SJCRH30 (cell line): ENCODE measurements around the gene RAB31. TPM values are rescaled to one million over a fixed set of nuclear protein-coding genes. Genes with fewer than 3 reads are reported as not detected.
"Not testable (repeated sequence)": the region's sequence is repeated elsewhere in the genome, so short reads cannot be mapped to it uniquely, and the experiment has no call there.

Experiments
- DNase-seq, 2 experiments: peaks; one replicate each; pipeline ENCODE4 v3.0.0-alpha.2; 2015 to 2020
- H3K27ac ChIP-seq: fragments of 250-450 bp; sonication (Bioruptor Pico); 2 replicates; pipeline ENCODE4 v1.5.1; 2020; ENCODE audit warnings: mild to moderate bottlenecking, moderate library complexity
- H3K27me3 ChIP-seq: fragments of 250-450 bp; sonication (Bioruptor Pico); 2 replicates; pipeline ENCODE4 v1.5.1; 2020; ENCODE audit warnings: mild to moderate bottlenecking, moderate library complexity
- H3K36me3 ChIP-seq: fragments of 250-450 bp; sonication (Bioruptor Pico); 2 replicates; pipeline ENCODE4 v1.5.1; 2020; ENCODE audit warnings: mild to moderate bottlenecking, moderate library complexity
- H3K4me1 ChIP-seq: fragments of 250-450 bp; sonication (Bioruptor Pico); 2 replicates; pipeline ENCODE4 v1.5.1; 2020; ENCODE audit warnings: mild to moderate bottlenecking, moderate library complexity
- H3K4me3 ChIP-seq: fragments of 250-450 bp; sonication (Bioruptor Pico); 2 replicates; pipeline ENCODE4 v1.5.1; 2020; ENCODE audit warnings: mild to moderate bottlenecking, moderate library complexity
- H3K9me3 ChIP-seq: fragments of 250-450 bp; sonication (Bioruptor Pico); replicated peaks from 2 replicates; pipeline ENCODE4 v1.5.1; 2020; ENCODE audit warnings: mild to moderate bottlenecking, moderate library complexity
- total RNA-seq: library from RNA; depleted of rRNA; stranded (reverse); fragments of >200 nt; shearing (Covaris generic); gene quantifications from 2 replicates; pipeline ENCODE4 v1.2.3, GENCODE V29; 2014

Gene RAB31
- total RNA-seq, 1 experiment from 2014 or later: 8.1 TPM

DNA sequence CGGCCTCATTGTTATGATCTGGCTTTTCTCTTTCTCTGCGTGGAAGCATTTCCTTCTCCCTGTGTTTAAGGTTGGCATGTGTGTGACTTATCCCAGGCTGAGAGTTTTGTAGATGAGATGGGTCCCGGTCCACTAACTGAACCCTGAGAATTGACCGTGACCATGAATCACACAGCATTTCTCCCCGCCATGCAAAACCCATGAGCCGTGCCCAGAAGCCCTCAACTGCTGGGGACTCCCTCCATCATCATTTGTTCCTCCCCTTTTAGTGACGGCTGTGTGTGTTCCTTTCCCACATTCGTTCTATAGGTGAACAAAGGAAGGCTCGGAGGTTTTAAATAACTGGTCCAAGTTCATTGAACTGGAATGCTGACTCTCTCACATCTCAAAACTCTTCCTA lies 147.6 kb downstream of the RAB31 start:
- no peak overlapping the region for H3K4me3 ChIP-seq
- H3K36me3 ChIP-seq: no peaks in the 10 kb centered on the region
- H3K27ac ChIP-seq: no peak overlapping the region
- no peaks in the 10 kb centered on the region for H3K4me1 ChIP-seq
- no peaks in the 10 kb centered on the region for H3K9me3 ChIP-seq
- DNase-seq: no peak
- H3K27me3 ChIP-seq: no peaks in the 10 kb centered on the region

DNA sequence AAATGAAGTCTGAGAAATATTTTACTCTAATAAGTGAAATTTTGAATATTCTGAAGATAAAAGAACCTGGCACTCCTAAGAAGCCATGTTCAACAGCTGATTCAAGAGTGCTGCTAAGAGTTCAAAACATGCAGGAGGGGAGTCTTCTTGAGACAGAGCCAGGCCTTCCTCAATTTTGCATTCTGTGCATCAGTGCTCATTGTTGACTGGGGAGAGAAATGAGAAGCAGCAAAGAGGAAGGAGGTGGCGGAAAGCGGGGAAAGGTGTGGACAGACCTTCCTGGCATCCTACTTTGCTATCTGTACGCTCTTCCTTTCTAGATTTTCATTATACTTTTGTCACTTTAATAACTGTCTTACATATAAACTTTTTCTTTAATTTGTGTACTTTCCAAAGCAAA lies 148.0 kb downstream of the RAB31 start:
- Histone ChIP-seq H3K27ac (no peak overlapping the region), H3K36me3 (no peaks in the 10 kb centered on the region), H3K27me3 (no peaks in the 10 kb centered on the region), H3K4me1 (no peaks in the 10 kb centered on the region), H3K9me3 (no peaks in the 10 kb centered on the region), H3K4me3 (no peak overlapping the region)
- no peak for DNase-seq

DNA sequence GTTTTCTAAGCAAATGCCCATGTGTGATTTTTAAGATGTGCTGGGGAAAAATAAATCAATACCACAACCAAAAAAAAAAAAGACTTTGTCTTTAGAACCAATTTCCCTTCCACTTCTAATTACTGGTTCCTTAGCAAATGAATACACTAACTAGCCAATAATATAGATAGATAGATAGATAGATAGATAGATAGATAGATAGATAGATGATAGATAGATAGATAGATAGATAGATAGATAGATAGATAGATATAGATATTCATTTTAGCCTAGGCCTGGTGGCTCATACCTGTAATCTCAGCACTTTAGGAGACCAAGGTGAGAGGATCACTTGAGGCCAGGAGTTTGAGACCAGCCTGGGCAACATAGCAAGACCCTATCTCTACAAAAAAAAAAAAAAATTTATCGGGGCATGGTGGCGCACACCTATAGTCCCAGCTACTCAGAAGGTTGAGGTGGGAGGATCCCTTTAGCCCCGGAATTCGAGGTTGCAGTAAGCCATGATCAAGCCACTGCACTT lies 149.4 kb downstream of the RAB31 start:
- H3K27ac ChIP-seq, DNase-seq, H3K4me1 ChIP-seq: not testable (repeated sequence)

DNA sequence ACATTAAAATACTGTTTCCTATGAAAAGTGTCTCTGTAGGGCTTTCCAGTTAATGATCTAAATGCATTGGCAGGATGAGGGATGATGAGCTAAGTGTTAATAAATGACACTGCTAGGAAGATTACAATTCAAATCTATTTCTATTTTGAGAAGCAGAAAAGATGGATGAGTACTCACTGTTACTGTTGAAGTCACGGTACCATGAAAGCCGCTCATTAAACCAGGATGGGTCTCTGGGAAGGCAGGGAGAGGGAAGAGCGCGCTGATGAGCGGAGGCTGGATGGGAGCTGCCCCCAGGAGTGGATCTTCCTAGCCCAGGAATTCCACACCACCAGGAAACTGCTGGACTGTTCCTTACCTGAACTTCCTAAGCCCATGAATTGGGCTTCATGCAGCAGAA lies 150.5 kb downstream of the RAB31 start:
- DNase-seq: no peak
- Histone ChIP-seq H3K4me1 (no peaks in the 10 kb centered on the region), H3K27ac (no peak overlapping the region), H3K36me3 (no peaks in the 10 kb centered on the region), H3K4me3 (no peak overlapping the region), H3K9me3 (no peaks in the 10 kb centered on the region), H3K27me3 (no peaks in the 10 kb centered on the region)

More for the DNA sequence above, 149.4 kb downstream of the RAB31 start:
- not testable (repeated sequence) for H3K36me3 ChIP-seq, H3K9me3 ChIP-seq, H3K27me3 ChIP-seq, H3K4me3 ChIP-seq

DNA sequence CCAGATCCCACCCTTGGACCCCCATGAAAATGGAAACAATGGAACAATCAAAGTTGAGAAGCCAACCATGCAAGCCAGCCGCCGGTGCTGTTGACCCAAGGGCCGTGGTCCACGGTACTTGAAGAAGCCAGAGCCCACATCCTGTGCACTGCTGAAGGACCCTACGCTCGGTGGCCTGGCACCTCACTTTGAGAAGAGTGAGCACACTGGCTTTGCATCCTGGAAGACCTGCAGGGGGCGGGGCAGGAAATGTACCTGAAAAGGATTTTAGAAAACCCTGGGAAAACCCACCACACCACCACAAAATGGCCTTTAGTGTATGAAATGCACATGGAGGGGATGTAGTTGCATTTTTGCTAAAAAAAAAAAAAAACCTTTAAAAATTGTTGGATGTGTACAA lies 151.1 kb downstream of the RAB31 start:
- Histone ChIP-seq H3K4me1 (no peaks in the 10 kb centered on the region), H3K36me3 (no peaks in the 10 kb centered on the region), H3K4me3 (no peak overlapping the region), H3K27ac (no peak overlapping the region), H3K9me3 (no peaks in the 10 kb centered on the region), H3K27me3 (no peaks in the 10 kb centered on the region)
- DNase-seq: no peak

DNA sequence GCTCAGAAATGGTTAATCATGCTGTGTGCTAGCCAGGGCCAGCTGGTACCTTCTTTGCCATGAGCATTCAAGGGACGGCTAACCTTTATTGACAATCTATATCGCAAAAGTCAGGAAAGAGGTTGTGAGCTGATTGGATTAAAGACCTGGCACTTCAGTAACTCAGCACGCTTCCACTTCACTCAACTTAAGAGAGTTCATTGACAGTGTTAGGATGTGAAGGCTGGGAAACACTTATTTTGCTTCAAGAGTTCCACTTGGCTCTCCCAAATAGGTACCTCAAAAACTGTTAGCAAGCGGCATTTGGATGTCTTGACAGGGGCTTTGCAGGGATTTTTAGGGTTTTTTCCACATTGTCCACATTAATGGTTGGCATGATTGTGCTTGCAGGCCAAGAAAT lies 152.6 kb downstream of the RAB31 start:
- DNase-seq: no peak
- H3K4me3 ChIP-seq: no peak overlapping the region

DNA sequence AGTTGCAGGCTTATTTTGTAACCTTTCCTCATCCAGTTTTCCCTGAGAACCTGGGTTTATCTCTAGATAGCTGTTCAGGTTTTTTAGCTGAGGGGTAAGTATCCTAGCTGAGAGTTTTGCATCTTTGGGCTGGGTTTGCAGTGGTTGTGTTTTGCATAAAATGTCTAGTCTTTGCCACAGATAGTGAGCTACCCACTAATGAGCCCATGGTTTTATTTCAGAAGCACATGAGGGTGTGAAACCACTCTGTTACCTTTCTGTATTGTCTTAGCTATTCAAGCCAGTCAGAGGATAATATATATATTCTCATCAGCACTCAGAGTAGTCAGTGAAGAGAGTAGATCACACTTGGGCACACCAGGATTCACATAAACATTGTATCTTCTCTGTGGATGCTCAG lies 153.1 kb downstream of the RAB31 start:
- Histone ChIP-seq H3K4me1 (no peaks in the 10 kb centered on the region), H3K27ac (no peak overlapping the region), H3K4me3 (no peak overlapping the region), H3K9me3 (no peaks in the 10 kb centered on the region), H3K27me3 (no peaks in the 10 kb centered on the region), H3K36me3 (no peaks in the 10 kb centered on the region)
- DNase-seq: no peak

More for the DNA sequence above, 152.6 kb downstream of the RAB31 start:
- H3K4me1 ChIP-seq: no peaks in the 10 kb centered on the region
- no peaks in the 10 kb centered on the region for H3K27me3 ChIP-seq
- H3K36me3 ChIP-seq: no peaks in the 10 kb centered on the region
- no peak overlapping the region for H3K27ac ChIP-seq
- H3K9me3 ChIP-seq: no peaks in the 10 kb centered on the region

DNA sequence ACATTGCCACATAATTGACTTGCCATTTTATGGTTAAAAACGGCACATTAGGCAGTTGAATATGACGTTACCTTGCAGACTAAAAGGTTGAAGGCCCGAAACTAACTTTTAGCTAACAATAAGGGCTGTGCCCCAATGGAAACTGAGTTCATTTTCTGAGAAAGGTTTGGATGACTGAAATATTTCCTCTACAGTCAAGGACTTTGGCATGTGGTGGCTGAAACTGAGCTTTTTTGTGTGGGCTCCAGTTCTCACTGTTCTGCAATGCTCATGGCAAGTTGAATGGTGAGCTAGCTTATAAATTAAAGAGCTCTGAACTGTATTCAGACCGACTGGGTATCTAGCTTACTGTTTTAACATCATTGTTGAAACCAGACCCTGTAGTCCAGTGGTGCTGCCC lies 153.8 kb downstream of the RAB31 start:
- DNase-seq: no peak
- Histone ChIP-seq H3K9me3 (no peaks in the 10 kb centered on the region), H3K36me3 (no peaks in the 10 kb centered on the region), H3K27ac (no peak overlapping the region), H3K4me3 (no peak overlapping the region), H3K27me3 (no peaks in the 10 kb centered on the region), H3K4me1 (no peaks in the 10 kb centered on the region)

DNA sequence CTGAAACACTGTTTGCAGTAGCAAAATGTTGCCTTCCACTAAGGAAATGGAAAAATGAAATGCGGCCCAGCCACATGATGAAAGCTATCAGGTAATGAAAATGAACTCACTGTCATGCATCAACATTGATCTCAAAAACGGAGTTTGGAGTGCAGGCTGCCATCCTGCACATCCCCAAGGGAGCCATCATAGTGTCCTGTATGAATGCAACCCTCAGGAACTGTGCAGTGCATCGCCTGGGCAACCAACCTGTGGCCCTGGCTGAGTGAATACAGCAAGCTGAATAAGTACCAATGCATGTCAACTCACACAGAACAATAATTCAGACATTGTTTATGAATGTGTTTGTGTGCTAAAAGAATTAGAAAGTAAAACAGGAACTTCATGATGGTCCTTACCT lies 154.6 kb downstream of the RAB31 start:
- no peaks in the 10 kb centered on the region for H3K4me1 ChIP-seq
- H3K36me3 ChIP-seq: no peaks in the 10 kb centered on the region
- DNase-seq: no peak
- no peak overlapping the region for H3K27ac ChIP-seq
- H3K9me3 ChIP-seq: no peaks in the 10 kb centered on the region
- H3K4me3 ChIP-seq: no peak overlapping the region
- H3K27me3 ChIP-seq: no peaks in the 10 kb centered on the region

DNA sequence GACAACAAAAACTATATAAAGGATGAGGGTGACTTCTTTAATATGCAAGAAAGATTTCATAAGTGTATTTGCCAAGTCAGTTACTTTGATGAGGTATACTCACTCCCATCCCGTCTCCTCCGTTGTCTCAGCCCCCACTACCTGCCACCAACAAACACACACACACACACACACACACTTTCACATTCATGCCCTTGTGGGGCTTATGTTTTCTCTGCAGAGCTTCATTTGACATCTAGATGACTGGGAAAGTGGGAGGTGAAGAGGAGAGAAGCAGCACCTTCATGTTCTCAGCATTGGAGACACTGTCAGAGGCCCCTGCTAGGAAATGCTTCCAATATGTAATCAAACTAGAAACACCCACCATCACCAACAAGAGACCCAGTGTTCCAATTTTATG lies 155.2 kb downstream of the RAB31 start:
- Histone ChIP-seq H3K4me3 (no peak overlapping the region), H3K9me3 (no peaks in the 10 kb centered on the region), H3K4me1 (no peaks in the 10 kb centered on the region), H3K27ac (no peak overlapping the region), H3K36me3 (no peaks in the 10 kb centered on the region), H3K27me3 (no peaks in the 10 kb centered on the region)
- DNase-seq: no peak

DNA sequence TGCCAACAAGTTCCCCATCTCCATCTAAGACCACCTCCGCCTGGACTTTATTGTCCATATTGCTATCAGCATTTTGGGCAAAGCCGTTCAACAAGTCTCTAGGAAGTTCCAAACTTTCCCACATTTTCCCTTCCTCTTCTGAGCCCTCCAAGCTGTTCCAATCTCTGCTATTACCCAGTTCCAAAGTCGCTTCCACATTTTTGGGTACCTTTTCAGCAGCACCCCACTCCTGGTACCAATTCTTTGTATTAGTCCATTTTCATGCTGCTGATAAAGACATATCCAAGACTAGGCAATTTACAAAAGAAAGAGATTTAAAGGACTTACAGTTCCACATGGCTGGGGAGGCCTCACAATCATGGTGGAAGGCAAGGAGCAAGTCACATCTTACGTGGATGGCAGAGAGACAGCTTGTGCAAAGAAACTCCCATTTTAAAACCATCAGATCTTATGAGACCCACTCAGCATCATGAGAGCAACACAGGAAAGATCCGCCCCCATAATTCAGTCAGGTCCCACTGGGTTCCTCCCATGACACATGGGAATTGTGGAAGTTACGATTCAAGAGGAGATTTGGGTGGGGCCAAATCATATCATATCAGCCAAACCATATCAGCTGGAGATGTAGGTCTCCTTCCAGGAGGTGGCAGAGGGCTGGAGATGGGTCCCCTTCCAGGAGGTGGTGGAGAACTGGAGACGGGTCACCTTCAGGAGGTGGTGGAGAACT lies 157.8 kb downstream of the RAB31 start:
- no peak for DNase-seq
- Histone ChIP-seq H3K36me3 (no peaks in the 10 kb centered on the region), H3K9me3 (no peaks in the 10 kb centered on the region), H3K4me3 (no peak overlapping the region), H3K4me1 (no peaks in the 10 kb centered on the region), H3K27ac (no peak overlapping the region), H3K27me3 (no peaks in the 10 kb centered on the region)

DNA sequence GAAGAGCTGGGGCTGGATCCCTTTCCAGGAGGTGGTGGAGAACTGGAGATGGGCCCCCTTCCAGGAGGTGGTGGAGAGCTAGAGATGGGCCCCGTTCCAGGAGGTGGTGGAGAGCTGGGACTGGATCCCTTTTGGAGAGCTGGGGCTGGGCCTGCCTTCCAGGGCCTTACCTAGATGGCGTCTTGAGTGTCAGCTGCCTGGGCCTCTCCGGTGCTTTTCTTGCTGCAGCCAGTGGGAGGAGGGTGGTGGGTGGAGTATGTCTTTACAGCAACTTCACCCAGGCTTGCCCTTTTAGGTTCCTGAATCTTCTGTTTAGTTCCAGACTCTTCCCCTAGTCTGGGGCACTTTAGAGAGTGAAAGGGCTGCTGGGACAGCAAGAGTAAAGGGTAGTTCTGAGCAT lies 158.5 kb downstream of the RAB31 start:
- DNase-seq: no peak
- Histone ChIP-seq H3K36me3 (no peaks in the 10 kb centered on the region), H3K27ac (no peak overlapping the region), H3K4me1 (no peaks in the 10 kb centered on the region), H3K9me3 (no peaks in the 10 kb centered on the region), H3K4me3 (no peak overlapping the region), H3K27me3 (no peaks in the 10 kb centered on the region)

DNA sequence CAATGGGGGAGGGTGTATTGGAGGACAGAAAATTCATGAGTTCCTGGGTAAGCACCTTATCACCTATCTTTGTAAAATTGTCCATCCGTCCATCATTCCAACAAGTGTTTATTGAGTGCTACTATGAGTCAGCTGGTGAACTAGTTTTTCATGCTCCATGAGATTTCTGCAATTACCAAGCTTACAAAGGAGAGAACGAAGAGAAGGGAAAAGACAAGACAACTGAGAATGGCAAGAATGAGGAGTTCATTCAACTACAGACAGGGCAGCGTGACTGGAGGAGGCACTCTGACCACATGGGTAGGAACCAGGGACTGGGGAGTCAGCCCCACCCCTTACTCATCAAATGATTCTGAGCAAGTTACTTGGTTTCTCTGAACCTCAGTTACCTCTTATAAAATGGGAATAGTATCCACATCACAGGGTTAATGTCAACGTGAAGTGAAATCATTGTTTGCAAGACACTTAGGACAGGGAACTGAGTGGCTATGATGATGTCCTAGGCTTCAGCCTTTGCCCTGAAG lies 159.0 kb downstream of the RAB31 start:
- no peak for DNase-seq
- Histone ChIP-seq H3K9me3 (no peaks in the 10 kb centered on the region), H3K27me3 (no peaks in the 10 kb centered on the region), H3K36me3 (no peaks in the 10 kb centered on the region), H3K4me1 (no peaks in the 10 kb centered on the region), H3K27ac (no peak overlapping the region), H3K4me3 (no peak overlapping the region)

DNA sequence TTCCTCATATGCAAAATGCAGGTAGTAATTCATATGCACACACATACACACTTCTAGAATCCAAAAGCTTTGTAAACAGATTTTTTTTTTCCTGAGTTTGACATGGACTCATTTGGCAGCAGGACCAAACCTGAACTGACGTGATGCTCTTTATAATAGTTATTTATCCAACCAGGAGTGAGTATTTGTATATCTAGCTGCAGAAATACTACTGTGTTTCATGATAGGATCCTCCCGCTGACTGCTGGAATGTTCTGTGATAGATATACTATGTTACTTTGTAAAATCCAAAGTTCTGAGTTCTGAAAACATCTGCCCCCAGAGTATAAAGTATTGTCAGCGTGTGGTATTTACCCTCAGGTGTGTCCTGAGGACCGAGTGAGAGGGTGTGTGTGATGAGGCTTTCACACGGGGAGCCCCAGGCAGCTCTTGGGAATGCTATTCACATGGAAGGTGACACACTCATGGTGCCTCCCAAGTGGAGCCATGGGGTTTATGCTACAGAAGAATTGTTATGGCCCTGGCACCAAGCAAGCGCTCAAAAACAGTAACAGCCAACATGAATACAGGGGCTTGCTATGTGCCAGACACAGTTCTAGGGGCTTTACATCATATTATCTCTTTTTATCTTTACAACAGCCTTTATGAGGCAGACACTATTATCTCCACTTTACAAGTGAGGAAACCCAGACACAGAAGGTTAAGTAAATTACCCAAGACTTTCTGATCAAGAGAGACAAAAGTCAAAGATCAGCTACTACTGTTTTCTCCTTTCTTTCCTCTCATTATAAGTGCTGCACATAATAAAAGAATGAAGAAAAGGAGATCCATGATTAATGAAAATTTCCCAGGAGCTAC lies 161.0 kb downstream of the RAB31 start:
- DNase-seq: no peak
- H3K27ac ChIP-seq: no peak overlapping the region

DNA sequence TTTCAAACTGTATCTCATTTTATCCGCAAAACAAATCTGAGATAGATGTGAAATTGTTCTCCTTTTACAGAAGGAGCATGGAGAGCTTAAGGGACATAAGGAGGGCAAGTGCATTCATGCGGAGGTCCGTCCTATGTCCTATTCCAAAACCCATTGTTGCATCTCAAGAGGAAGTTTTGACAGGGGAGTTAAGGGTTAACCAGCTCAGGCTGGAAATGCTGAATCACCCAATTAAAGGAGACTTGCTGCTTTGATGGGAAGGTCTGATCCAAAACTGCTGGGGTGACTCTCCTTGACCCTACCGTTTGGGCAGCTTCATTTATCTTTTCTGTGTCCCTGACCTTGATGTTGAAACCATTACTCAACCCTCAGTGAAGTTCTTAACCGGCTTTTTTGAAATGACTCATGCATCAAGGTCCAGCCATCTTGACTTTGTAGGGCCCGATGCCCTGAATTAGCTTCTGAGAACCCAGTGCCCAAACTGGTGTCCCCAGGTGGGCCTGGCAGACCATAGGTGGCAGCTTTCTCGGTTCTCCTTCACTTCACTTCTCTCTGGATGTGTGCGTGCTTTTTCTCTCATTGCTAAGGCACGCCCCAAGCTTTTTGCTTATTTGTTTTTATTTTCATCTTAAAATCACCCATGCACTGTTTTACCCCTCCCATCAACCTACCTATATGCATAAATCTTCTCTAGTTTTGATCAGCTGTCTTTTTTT lies 161.8 kb downstream of the RAB31 start:
- no peaks in the 10 kb centered on the region for H3K27me3 ChIP-seq
- no peaks in the 10 kb centered on the region for H3K4me1 ChIP-seq
- no peaks in the 10 kb centered on the region for H3K9me3 ChIP-seq
- H3K36me3 ChIP-seq: no peaks in the 10 kb centered on the region
- DNase-seq: no peak
- H3K27ac ChIP-seq: no peak overlapping the region
- H3K4me3 ChIP-seq: no peak overlapping the region

More for the DNA sequence above, 161.0 kb downstream of the RAB31 start:
- H3K36me3 ChIP-seq: no peaks in the 10 kb centered on the region
- no peak overlapping the region for H3K4me3 ChIP-seq
- no peaks in the 10 kb centered on the region for H3K27me3 ChIP-seq
- H3K9me3 ChIP-seq: no peaks in the 10 kb centered on the region
- no peaks in the 10 kb centered on the region for H3K4me1 ChIP-seq
